Activated CD8-positive, alpha-beta T cell treated with anti-CD3 and anti-CD28 coated beads for 36 hours (primary cell): ENCODE results near the gene CLASRP. TPM values are rescaled to one million over a fixed set of nuclear protein-coding genes. Genes with fewer than 3 reads are reported as not detected.

ENCODE experiments used
- ATAC-seq: fragments of 200-7000 bp; cut with Tn5 transposase; one replicate; pipeline ENCODE4 v1.10.0; 2021; ENCODE audit warnings: mild to moderate bottlenecking, moderate library complexity
- CTCF ChIA-PET: fragments of 350-600 bp; sonication (Branson Sonifier 250); formaldehyde crosslinking; loops from one replicate; lab custom pipeline; 2021; ENCODE audit warnings: antibody characterized with exemption; lab: Charles Lee
- POLR2A ChIA-PET: fragments of 350-600 bp; sonication (Branson Sonifier 250); formaldehyde crosslinking; loops from one replicate; lab custom pipeline; 2021; ENCODE audit warnings: antibody characterized with exemption; lab: Charles Lee
- DNase-seq: peaks from one replicate; pipeline ENCODE4 v3.0.0-alpha.2; 2020
- H3K27ac Mint-ChIP-seq: one replicate; pipeline ENCODE4 v1.8.0; 2021; ENCODE audit warnings: mild to moderate bottlenecking, mixed read lengths
- H3K27me3 Mint-ChIP-seq: one replicate; pipeline ENCODE4 v1.8.0; 2021; ENCODE audit warnings: mixed read lengths
- H3K36me3 Mint-ChIP-seq: one replicate; pipeline ENCODE4 v1.8.0; 2021; ENCODE audit warnings: low read depth, mixed read lengths
- H3K4me1 Mint-ChIP-seq: one replicate; pipeline ENCODE4 v1.8.0; 2021; ENCODE audit warnings: low read depth, mixed read lengths
- H3K4me3 Mint-ChIP-seq: one replicate; pipeline ENCODE4 v1.8.0; 2021; ENCODE audit warnings: mild to moderate bottlenecking, moderate library complexity, mixed read lengths
- H3K9me3 Mint-ChIP-seq: one replicate; pipeline ENCODE4 v1.8.0; 2021; ENCODE audit warnings: mixed read lengths
- CTCF ChIP-seq: fragments of 200-600 bp; IDR thresholded peaks from one replicate; pipeline ENCODE4 v1.8.0; 2022; ENCODE audit warnings: antibody characterized with exemption, mild to moderate bottlenecking
- intact Hi-C: fragments of 100-400 bp; cut with micrococcal nuclease; formaldehyde crosslinking; loops from one replicate; pipeline ENCODE4 v1.10.0; 2022
- total RNA-seq, 2 experiments: library from RNA; stranded (reverse); gene quantifications; one replicate each; pipeline ENCODE4 v1.2.3, GENCODE V29; 2021

The CLASRP gene
- total RNA-seq, 2 experiments from 2014 or later = 72.7 to 80.5 TPM

GRCh38 chr19:45027371-45027770, 11.5 kb upstream of the CLASRP start:
- POLR2A ChIA-PET = interaction anchor here (0.8 to 1.6 kb wide), 2 partner anchors 123 to 314 kb away, joined by 3 to 4 read pairs; no protein-coding TSS in a partner anchor
- no peak overlapping the region for H3K4me3 Mint-ChIP-seq
- DNase-seq (no peak), ATAC-seq (no peak)
- H3K4me1 Mint-ChIP-seq = no peaks in the 10 kb centered on the region
- CTCF ChIA-PET = interaction anchor here (1.0 to 1.1 kb wide), 2 partner anchors 39 to 151 kb away, joined by 3 read pairs; partner anchors contain the start of gene BLOC1S3
- peaks cover 35% of the 10 kb centered on the region for H3K36me3 Mint-ChIP-seq
- intact Hi-C loops = no loop called here
- H3K9me3 Mint-ChIP-seq = no peaks in the 10 kb centered on the region
- H3K27ac Mint-ChIP-seq = no peak overlapping the region
- no peaks in the 10 kb centered on the region for H3K27me3 Mint-ChIP-seq
- no peak for TF ChIP-seq CTCF

- intact Hi-C loops = no loop called here
- Mint-ChIP-seq H3K4me3 (no peak overlapping the region), H3K4me1 (no peaks in the 10 kb centered on the region), H3K9me3 (no peaks in the 10 kb centered on the region), H3K36me3 (peaks cover 51% of the 10 kb centered on the region), H3K27me3 (no peaks in the 10 kb centered on the region), H3K27ac (no peak overlapping the region)
- no peak for ATAC-seq
- CTCF ChIA-PET = no interaction called here
- TF ChIP-seq CTCF = no peak
- no peak for DNase-seq
- POLR2A ChIA-PET = interaction anchor here (0.6 to 1.1 kb wide), 2 partner anchors 9 to 28 kb away, joined by 3 read pairs; no protein-coding TSS in a partner anchor
Measured at GRCh38 chr19:45030825-45031224, 8.0 kb upstream of the CLASRP start.

- intact Hi-C loops = no loop called here
- no peaks in the 10 kb centered on the region for H3K4me1 Mint-ChIP-seq
- ChIA-PET POLR2A (interaction anchor here (1.0 kb wide), 1 partner anchor 13 kb away, joined by 3 read pairs; no protein-coding TSS in a partner anchor), CTCF (interaction anchor here (1.6 kb wide), 1 partner anchor 27 kb away, joined by 6 read pairs; no protein-coding TSS in a partner anchor)
- no peak for ATAC-seq
- no peak for TF ChIP-seq CTCF
- H3K4me3 Mint-ChIP-seq = no peak overlapping the region
- no peaks in the 10 kb centered on the region for H3K9me3 Mint-ChIP-seq
- peaks cover 47% of the 10 kb centered on the region for H3K36me3 Mint-ChIP-seq
- no peak overlapping the region for H3K27ac Mint-ChIP-seq
- no peaks in the 10 kb centered on the region for H3K27me3 Mint-ChIP-seq
- no peak for DNase-seq
Measured at GRCh38 chr19:45032421-45032820, 6.4 kb upstream of the CLASRP start.

GRCh38 chr19:45035755-45036154, 3.1 kb upstream of the CLASRP start:
- ATAC-seq (no peak), DNase-seq (no peak)
- ChIA-PET CTCF (interaction anchor here (2.3 kb wide), 1 partner anchor 24 kb away, joined by 6 read pairs; no protein-coding TSS in a partner anchor), POLR2A (no interaction called here)
- H3K36me3 Mint-ChIP-seq = peaks cover 51% of the 10 kb centered on the region
- H3K4me1 Mint-ChIP-seq = peaks cover 16% of the 10 kb centered on the region
- H3K4me3 Mint-ChIP-seq = no peak overlapping the region
- no peaks in the 10 kb centered on the region for H3K9me3 Mint-ChIP-seq
- TF ChIP-seq CTCF = no peak
- H3K27ac Mint-ChIP-seq = no peak overlapping the region
- intact Hi-C loops = no loop called here
- H3K27me3 Mint-ChIP-seq = no peaks in the 10 kb centered on the region

GRCh38 chr19:45037393-45038169, 1.3 kb upstream of the CLASRP start:
- no peak overlapping the region for H3K27ac Mint-ChIP-seq
- no peak for TF ChIP-seq CTCF
- DNase-seq = no peak
- intact Hi-C loops = no loop called here
- peaks cover 28% of the 10 kb centered on the region for H3K4me1 Mint-ChIP-seq
- H3K4me3 Mint-ChIP-seq = peak overlapping the region; percentile 10
- ChIA-PET POLR2A (interaction anchor here (1.0 to 1.4 kb wide), 3 partner anchors 8 to 35 kb away, joined by 3 to 5 read pairs (median 4); no protein-coding TSS in a partner anchor), CTCF (interaction anchor here (1.5 to 3.1 kb wide), 2 partner anchors 21 to 22 kb away, joined by 6 to 27 read pairs; no protein-coding TSS in a partner anchor)
- peaks cover 56% of the 10 kb centered on the region for H3K36me3 Mint-ChIP-seq
- ATAC-seq = no peak
- no peaks in the 10 kb centered on the region for H3K27me3 Mint-ChIP-seq
- H3K9me3 Mint-ChIP-seq = no peaks in the 10 kb centered on the region
